Measurements from ENCODE around the gene SH2D3C.
A peak's percentile ranks its signal among the peaks of the same experiment; 100 is the strongest.

SH2D3C gene

DNA sequence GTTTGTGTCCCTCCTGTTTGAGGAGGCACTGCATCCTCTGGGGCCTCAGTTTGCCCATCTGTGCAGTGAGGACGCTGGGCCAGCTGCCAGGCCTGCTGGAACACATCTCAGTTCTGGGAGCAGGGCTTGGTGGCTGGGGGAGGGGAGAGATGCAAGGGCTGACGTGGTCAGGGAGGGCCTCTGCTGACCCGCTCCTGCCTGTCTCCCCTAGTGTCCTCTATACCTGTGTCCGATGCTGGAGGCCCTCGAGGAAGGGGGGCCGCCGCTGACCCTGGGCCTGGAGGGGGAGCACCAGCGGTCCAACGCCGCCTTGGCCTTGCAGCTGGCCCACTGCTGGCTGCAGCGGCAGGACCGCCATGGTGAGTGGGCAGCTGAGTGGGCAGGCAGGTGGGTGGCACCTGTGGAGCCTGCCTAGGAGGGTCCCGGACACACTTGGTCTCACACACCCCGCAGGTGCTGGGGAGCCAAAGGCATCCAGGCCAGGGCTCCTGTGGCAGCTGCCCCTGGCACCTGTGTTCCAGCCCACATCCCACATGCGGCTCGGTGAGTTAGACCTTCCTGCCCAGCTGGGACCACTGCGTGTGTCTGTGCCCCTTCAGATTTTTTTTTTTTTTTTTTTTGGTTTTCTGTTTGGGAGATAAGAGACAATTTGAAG is 30.0 kb upstream of the SH2D3C start:
- no peak for DNase-seq

DNA sequence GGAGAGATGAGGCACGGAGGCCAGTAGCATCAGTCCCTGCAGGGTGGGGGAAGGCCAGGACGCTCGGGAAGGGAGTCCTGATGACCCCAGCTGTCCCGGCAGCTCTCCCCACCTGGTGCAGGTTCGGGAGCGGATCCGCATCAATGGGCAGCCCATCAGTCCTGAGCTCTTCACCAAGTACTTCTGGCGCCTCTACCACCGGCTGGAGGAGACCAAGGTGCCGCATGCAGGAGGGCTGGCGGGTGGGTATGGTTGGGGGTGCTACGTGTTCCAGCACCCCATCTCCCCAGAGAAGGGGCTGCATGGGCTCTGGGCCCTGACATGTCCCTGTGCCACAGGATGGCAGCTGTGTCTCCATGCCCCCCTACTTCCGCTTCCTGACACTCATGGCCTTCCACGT is 28.4 kb upstream of the SH2D3C start:
- no peak for DNase-seq

DNA sequence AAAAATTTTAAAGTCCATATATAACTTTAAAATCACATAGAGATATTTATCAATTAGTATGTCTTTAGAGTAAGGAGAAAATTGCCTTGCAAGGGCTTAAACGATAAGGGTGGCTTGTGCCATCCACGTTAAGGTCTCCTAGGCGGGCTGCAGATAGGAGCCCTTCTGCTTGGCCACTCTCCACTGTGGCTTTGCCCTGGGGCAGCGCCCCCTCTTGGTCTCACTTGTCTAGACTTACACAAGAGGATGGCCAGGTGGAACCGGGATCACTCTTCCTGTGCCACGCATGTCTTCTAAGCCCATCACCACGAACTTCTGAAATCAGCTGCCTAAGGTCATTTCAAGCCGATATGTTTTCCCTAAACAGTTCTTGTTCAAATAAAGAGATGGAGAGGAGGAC is 27.2 kb upstream of the SH2D3C start:
- peak; percentile 68 for DNase-seq

DNA sequence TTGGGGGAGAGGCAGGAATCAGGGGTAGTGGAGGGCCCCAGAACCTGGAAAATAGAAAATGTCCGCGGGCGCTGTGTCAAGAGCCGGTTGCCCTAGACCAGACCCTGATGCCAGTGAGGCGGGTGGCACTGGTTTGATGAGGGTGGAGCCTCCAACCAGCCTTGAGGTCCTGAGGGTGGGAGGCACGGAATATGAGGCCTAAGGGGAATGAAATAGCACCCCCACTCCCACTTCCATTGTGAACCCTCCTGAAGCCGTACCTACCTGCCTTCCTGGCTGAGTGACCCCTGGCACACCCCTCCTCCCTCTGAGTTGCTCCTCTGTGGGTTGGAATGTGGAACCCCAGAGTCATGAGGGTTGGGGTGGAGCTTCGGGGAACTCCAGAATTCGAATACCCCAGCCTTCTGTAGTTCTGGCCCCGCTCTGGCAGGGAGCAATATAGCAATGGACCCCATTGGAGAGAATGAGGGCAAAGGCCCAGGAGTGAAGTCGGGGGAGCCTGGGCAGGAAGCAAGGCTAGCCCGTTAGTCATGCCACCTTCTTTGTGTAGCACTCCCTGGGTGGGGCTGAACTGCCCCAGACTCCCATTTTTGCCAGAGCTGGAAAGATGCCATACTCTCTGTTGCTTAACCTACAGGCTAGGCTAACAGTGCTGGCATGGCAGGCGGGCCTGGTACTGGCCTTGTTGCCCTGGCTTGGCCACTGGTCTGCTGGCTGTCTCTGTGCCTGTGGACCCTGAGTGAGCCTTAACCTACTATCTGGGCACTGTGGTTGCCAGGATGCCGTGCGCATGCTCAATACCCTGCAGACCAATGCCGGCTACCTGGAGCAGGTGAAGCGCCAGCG is 25.3 kb upstream of the SH2D3C start:
- peak; percentile 45 for DNase-seq

DNA sequence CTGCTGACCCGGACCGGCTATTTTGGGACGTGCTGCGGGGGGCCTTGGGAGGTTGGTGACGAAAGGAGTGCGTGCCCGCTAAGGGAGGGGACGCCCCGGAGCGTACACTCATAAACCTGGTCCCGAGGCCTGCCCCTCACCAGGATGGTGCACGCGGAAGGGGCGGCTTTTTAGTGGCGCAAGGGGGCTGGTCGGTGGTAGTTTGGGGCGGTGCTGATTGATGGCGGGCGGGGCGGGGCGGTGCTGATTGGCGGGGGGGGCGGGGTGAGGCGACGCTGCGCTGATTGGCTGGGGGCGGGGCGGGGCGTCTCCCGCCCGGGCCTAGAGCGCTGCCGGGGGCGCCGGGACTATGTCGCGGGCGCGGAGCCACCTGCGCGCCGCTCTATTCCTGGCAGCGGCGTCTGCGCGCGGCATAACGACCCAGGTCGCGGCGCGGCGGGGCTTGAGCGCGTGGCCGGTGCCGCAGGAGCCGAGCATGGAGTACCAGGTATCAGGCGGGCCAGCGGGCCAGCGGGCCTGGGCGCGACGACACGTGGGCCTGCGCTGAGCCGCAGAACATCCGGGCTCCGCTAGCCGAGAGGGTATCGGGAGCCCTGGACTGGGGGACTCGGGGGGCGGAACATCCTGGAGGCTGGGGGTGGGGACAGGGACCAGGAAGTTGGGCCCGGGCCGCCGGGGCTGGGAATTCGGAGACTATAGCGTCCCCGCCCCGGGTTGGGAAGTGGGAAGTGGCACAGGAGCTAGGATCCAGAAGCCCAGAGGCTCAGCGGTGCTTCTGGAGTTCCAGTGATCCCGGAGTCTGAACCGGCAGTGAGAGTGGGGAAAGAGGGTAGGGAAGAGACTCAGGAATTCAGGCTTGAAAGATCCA is 24.3 kb upstream of the SH2D3C start, which contains the start of gene FPGS:
TSS of gene FPGS (plus strand) at position 307 of the 868 bp plus-strand sequence. CDS start at position 350, 43 bp downstream.
- peak; percentile 88 for DNase-seq

DNA sequence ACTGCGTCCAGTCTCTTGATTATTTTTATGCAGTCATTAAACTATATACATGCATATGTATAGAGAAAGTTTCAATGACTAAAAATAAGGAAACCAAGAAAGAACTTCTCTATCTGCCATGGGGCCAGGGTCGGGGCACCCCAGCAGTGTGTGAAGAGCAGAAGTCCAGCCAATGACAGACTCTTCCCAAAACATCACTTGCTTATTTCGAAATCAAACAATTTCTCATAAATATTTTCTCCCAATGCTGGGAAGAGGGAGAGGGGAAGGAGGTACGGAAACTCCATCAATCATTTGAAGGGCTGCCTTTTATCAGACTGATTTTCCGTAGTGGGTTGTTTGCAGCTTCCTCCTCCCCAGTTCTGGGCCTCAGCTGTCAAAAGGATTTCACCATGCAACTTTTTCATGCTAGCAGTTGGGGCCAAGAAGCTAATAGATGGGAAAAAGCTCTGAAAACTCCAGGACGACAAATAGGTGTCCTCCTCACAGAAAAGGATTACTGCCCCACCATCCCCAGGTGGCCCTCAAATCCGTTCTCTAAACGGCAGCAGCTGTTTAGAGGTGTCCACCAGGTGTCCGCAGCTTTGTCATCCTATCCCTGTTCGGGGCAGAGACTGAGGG is 23.6 kb upstream of the SH2D3C start:
- no peak for DNase-seq

DNA sequence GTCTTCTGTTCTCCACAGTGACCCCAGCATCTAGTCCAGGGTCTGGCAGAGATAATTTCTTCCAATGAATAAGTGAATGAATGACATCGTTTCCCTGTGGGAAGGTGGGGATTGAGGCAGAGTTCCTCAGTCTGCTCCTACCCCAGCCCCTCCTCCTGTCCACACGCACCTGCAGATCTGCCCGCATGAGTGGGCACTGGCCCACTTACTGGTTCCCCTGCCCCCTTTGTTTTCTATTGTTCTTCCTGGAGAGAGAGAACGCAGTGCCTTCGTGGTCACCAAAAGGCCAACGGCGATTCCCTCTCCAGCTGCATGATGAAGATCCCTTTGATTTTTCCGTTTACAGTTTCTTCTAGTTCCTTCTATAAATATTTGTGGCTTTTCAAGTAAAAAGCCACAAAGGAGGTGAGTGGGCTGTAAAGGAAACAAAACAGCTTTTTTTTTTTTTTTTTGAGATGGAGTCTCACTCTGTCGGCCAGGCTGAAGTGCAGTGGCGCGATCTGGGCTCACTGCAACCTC is 18.4 kb upstream of the SH2D3C start:
- no peak for DNase-seq

DNA sequence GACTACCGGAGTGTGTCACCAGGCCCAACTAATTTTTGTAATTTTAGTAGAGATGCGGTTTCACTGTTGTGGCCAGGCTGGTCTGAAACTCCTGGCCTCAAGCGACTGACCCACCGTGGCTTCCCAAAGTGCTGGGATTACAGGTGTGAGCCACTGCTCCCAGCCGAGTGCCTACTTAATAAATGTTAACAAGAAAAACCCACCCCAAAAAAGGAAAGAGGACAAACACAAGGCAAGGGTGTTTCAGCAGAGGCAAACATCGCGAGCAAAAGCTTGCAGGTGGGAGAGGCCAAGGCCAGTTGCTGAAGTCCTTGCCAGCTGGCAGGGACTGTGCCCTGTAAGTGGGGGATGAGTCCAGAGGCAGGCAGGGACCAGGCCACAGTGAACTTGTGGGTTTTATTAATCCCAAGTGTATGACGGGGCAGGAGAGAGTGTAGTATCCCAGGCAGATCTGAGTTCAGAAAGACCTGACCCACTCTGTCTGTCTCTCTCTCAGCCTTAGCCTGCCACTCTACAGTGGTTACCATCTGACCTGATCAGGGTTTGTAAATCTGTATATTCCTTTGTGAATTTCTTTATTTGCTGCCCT is 17.9 kb upstream of the SH2D3C start:
- peak; percentile 42 for DNase-seq

DNA sequence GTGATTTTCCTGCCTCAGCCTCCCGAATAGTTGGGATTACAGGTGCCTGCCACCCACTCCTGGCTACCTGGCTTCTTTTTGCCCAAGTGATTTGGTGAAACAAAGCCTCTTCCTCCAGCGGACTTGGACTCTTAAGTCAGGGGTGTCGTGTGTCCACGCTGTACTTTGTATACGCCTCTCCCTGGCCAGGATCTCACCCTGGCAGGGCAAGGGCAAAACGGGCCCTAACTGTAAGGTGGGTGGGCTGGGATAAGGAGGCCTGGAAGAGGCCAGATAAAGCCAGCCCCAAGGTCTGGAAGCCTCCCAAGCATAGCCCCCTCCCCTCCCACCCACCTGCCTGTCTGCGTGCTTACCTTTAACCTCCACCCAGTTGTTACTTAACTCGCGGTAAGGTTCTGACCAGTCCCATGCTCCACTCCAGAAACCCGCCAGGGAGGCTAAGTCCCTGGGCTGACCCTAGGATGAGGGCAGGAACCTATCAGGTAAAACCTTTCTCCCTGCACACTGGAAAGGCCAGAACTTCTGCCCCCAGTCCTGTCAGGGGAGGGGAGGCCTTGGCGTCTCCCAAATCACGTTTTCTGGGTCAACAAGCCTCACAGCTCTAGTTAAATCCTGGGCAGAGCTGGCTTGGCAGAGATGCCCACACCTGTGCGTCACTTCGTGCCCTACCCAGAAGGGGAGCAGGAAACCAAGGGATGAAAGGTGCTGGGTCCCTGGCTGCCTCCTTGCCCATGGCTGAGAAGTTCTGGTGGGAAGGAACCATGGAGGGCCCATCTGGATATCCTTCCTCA is 15.7 kb upstream of the SH2D3C start:
- no peak for DNase-seq

DNA sequence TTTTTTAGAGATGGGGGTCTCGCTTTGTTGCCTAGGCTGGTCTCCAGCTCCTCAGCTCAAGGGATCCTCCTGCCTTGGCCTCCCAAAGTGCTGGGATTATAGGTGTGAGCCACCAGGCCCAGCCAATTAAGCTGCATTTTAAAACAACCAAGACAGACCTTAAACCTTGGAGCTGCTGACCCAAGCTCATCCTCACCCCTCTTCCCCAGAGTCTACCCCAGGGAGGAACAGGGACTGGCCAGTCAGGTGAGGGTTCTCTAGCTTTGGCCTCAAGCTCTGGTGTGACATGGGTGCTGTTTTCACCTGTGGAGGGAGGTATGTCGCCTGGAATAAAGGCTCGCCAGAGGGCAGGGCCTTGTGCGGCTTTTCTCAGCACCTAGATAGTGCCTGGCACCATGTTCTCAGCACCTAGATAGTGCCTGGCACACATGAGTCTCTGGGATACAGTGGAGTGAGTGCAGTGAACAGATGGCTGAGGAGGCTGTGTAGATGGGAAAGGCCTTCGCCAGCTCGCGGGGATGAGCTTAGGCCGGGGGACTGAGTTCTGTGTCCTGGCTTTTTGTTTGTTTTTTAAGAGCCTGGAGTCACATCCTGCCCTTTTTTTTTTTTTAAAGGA is 14.7 kb upstream of the SH2D3C start:
- no peak for DNase-seq

DNA sequence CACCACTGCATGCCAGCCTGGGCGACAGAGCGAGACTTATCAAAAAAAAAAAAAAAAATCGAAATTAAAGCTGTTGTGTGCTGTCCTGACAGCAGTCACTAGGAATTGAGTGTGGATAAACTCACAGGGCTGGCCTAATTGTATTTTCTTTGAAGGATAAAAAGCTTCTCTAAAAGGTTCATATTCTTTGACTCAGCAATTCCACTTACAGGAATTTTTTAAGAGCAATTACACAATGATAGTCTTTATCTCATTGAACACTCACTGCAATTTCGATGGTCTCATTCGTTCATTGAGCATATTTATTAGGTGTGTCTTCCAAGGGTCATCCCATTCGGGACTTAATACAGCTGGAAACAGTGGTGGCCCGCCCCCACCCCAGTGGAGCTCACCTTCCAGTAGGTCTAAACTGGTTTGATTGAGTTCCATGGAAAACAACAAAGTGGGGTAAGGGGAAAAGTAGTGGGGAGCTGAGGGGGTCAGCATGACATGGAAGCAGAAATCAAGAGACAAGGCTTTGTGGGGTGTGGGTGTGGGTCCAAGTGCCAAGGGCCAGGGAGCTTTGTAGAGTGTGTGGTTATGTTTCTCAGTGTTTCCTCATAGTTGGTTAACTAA is 14.1 kb upstream of the SH2D3C start:
- DNase-seq: no peak

DNA sequence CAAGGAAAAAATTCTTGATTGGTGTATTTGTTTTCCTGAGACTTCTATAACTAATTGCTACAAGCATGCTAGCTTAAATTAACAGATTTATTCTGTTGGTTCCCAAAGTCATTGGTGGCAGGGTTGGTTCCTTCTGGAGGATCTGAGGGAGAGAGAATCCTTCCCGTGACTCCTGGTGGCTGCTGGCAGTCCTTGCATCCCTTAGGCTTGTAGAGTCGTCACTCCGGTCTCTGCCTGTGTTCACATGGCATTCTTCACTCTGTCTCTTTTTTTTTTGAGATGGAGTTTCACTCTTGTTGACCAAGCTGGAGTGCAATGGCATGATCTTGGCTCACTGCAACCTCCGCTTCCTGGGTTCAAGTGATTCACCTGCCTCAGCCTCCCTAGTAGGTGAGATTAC is 12.6 kb upstream of the SH2D3C start:
- DNase-seq: no peak

DNA sequence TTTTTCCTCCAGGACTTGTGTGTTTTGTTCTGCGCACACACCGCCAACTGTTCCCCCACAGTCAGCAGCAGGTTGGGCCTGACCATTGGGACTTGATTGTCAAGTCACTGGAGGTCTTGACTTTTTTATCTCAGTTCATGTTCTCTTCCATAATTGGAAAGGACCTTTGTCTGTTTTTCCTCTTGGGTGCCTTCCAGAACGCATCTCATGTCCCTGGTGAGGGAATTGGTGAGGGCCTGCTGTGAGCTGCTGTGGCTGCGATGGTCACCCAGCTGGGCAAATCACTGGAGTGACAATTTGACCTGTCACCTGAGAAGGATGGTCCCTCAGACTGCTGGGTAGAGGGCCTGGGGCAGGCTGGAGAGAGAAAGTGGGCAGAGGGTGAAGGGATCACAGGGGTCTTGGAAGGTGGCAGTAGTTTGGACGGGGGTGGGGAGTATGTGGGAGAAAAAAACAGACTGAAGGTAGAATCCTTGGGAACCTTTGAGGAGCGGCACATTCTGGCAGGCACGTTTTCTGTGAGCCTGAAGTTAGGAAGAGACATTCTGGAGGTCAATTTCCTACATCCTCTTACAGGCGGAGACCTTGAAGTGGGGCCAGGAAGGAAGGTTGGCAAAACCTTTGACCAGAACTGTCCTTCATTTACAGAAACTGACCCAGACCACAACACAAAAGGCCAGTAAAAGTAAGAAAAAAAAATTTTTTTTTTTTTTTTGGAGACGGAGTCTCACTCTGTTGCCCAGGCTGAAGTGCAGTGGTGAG is 11.8 kb upstream of the SH2D3C start:
- DNase-seq: no peak

DNA sequence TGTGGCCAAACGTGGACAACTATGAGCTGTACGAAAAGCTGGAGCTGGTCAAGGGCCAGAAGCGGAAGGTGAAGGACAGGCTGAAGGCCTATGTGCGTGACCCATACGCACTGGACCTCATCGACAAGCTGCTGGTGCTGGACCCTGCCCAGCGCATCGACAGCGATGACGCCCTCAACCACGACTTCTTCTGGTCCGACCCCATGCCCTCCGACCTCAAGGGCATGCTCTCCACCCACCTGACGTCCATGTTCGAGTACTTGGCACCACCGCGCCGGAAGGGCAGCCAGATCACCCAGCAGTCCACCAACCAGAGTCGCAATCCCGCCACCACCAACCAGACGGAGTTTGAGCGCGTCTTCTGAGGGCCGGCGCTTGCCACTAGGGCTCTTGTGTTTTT is 10.7 kb upstream of the SH2D3C start:
- DNase-seq: no peak

DNA sequence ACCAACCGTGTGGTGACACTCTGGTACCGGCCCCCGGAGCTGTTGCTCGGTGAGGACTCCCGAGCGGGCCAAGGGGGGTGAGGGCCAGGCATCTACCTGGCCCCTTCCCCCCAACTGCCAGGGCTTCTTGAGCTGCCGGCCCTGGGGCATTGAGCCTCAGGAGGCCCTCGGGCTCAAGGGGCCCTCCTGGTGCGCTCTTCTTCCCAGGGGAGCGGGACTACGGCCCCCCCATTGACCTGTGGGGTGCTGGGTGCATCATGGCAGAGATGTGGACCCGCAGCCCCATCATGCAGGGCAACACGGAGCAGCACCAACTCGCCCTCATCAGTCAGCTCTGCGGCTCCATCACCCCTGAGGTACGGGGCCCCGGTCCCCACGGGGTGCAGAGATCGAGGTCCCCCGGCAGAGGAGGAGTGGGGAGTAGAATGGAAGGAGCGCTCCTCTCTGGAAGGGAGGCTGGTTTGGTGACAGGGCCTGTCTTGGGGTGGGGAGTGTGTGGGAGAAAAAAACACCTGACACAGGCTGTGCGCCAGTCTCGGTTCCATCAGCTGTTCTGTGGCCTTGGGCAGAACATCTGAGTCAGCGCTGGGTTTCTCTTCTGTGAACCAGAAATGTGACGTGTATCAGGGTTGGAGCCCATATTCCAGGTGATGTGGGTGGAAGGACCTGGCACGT is 10.0 kb upstream of the SH2D3C start:
- DNase-seq: peak; percentile 85

DNA sequence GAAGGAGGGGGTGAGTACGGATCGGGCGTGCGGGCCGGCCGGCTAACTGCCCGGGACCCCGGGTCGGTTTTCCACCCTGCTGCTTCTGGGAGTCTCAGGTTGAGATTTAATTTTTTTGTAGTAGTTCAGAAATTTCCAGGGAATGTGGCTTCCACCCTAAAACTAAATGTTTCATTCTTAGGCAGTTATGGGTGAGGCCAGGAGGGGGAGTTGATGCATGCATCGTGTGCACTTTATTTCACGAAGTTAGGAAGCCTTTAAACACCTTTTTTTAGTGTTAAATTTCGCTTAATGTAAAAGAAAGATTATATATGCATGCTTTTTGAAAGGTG is 8.3 kb upstream of the SH2D3C start:
- no peak for DNase-seq

DNA sequence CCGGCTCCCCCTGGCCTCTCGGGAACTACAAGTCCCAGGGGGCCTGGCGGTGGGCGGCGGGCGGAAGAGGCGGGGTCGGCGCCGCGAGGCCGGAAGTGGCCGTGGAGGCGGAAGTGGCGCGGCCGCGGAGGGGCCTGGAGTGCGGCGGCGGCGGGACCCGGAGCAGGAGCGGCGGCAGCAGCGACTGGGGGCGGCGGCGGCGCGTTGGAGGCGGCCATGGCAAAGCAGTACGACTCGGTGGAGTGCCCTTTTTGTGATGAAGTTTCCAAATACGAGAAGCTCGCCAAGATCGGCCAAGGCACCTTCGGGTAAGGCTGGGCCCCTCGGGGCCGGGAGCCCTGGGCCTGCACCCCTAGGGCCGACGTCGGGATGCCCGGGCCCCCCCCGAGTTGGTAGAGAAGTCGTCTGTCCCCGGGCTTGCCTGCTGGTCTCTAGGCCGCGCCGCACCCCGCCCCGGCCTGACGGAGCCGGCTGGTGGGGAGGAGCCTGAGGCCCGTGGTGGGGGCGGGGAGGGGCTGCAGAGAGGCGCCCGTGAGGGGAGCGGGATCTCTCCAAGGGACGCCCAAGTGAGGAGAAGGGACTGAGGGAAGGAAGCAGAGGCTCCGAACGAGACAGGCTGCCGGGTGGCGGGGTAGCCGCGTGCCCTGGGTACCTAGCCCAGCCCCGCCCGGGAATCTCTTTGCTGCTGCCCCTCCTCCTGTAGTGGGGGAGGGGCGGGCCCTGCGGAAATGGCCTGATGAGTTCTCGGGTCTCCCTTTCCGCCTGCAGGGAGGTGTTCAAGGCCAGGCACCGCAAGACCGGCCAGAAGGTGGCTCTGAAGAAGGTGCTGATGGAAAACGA is 7.7 kb upstream of the SH2D3C start, which contains the start of gene CDK9:
TSS of gene CDK9 (plus strand) at position 102 of the 840 bp plus-strand sequence. CDS start at position 217, 115 bp downstream.
- peak; percentile 94 for DNase-seq

All from stimulated activated CD8-positive, alpha-beta memory T cell treated with anti-CD3 and anti-CD28 coated beads, Interleukin-4, amount 100 ng/mL, for 48 hours (primary cell).